ENCODE measurements around the gene MAPK14.

- TF ChIP-seq, protein P1, sequence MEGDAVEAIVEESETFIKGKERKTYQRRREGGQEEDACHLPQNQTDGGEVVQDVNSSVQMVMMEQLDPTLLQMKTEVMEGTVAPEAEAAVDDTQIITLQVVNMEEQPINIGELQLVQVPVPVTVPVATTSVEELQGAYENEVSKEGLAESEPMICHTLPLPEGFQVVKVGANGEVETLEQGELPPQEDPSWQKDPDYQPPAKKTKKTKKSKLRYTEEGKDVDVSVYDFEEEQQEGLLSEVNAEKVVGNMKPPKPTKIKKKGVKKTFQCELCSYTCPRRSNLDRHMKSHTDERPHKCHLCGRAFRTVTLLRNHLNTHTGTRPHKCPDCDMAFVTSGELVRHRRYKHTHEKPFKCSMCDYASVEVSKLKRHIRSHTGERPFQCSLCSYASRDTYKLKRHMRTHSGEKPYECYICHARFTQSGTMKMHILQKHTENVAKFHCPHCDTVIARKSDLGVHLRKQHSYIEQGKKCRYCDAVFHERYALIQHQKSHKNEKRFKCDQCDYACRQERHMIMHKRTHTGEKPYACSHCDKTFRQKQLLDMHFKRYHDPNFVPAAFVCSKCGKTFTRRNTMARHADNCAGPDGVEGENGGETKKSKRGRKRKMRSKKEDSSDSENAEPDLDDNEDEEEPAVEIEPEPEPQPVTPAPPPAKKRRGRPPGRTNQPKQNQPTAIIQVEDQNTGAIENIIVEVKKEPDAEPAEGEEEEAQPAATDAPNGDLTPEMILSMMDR (IDR thresholded peaks at IDR 0.05; ENCODE audit: low read length): no peak
- no peak for TF ChIP-seq EZH2 (IDR thresholded peaks at IDR 0.05; ENCODE audit: borderline replicate concordance, low read length)
Observed at GRCh38 chr6:36127462-36128016, 99.9 kb downstream of the MAPK14 start.
